CD8-positive, alpha-beta memory T cell (primary cell): ENCODE measurements around the gene DNM2. TPM values are rescaled to one million over a fixed set of nuclear protein-coding genes. Genes with fewer than 3 reads are reported as not detected.

Experiments used
- CTCF ChIA-PET: fragments of 350-600 bp; sonication (Branson Sonifier 250); formaldehyde crosslinking; loops from one replicate; lab custom pipeline; 2021; ENCODE audit warnings: antibody characterized with exemption; lab: Charles Lee
- POLR2A ChIA-PET: fragments of 350-600 bp; sonication (Branson Sonifier 250); formaldehyde crosslinking; loops from one replicate; lab custom pipeline; 2021; ENCODE audit warnings: antibody characterized with exemption; lab: Charles Lee
- DNase-seq, 5 donors: peaks; one replicate each; pipeline versions ENCODE4 v3.0.0 to v3.0.0-alpha.2; 2020 to 2022; ENCODE audit warnings: mixed read lengths in 1 of 5
- H3K27ac ChIP-seq: one replicate; pipeline ENCODE4 v1.7.0; 2013; ENCODE audit warnings: low read depth, mild to moderate bottlenecking, low read length, moderate library complexity
- H3K27me3 ChIP-seq: 2 replicates; pipeline ENCODE4 v1.7.0; 2013; ENCODE audit warnings: low read length, mild to moderate bottlenecking; ENCODE audit not compliant: insufficient read depth, poor library complexity, severe bottlenecking
- H3K36me3 ChIP-seq: 2 replicates; pipeline ENCODE4 v1.7.0; 2013; ENCODE audit warnings: mild to moderate bottlenecking, low read length, moderate library complexity; ENCODE audit not compliant: insufficient read depth
- H3K4me1 ChIP-seq: 2 replicates; pipeline ENCODE4 v1.7.0; 2013; ENCODE audit warnings: mild to moderate bottlenecking, low read length, moderate library complexity; ENCODE audit not compliant: insufficient read depth
- H3K4me3 ChIP-seq: 2 replicates; pipeline ENCODE4 v1.7.0; 2013; ENCODE audit warnings: mild to moderate bottlenecking, low read length
- H3K9me3 ChIP-seq: 2 replicates; pipeline ENCODE4 v1.7.0; 2013; ENCODE audit warnings: mild to moderate bottlenecking, low read length
- H3K27ac Mint-ChIP-seq, 8 donors: one replicate each; pipeline ENCODE4 v1.8.0; 2020 to 2021; ENCODE audit warnings: mixed read lengths in 8 of 8, mild to moderate bottlenecking in 6 of 8, inconsistent platforms in 3 of 8, moderate library complexity in 3 of 8
- H3K27me3 Mint-ChIP-seq, 2 donors: one replicate each; pipeline ENCODE4 v1.8.0; 2020 to 2021; ENCODE audit warnings: mixed read lengths in 2 of 2, mild to moderate bottlenecking in 1 of 2, moderate library complexity in 1 of 2
- H3K36me3 Mint-ChIP-seq, 3 donors: one replicate each; pipeline ENCODE4 v1.8.0; 2020 to 2021; ENCODE audit warnings: mixed read lengths in 3 of 3, inconsistent platforms in 1 of 3, mild to moderate bottlenecking in 1 of 3
- H3K4me1 Mint-ChIP-seq, 3 donors: one replicate each; pipeline ENCODE4 v1.8.0; 2020 to 2021; ENCODE audit warnings: mixed read lengths in 3 of 3, inconsistent platforms in 1 of 3, mild to moderate bottlenecking in 1 of 3
- H3K4me3 Mint-ChIP-seq, 7 donors: one replicate each; pipeline ENCODE4 v1.8.0; 2020 to 2021; ENCODE audit warnings: mixed read lengths in 7 of 7, mild to moderate bottlenecking in 6 of 7, moderate library complexity in 4 of 7, inconsistent platforms in 2 of 7
- H3K9me3 Mint-ChIP-seq, 5 donors: one replicate each; pipeline ENCODE4 v1.8.0; 2020 to 2022; ENCODE audit warnings: mixed read lengths in 5 of 5, mild to moderate bottlenecking in 3 of 5, moderate library complexity in 2 of 5, inconsistent platforms in 1 of 5
- polyA plus RNA-seq: library from polyadenylated mRNA; unstranded; fragments of 300-500 nt; fragmentation: Illumina TruSeq; gene quantifications from one replicate; pipeline ENCODE4 v1.2.3, GENCODE V29; 2021
- total RNA-seq, 2 experiments: library from RNA; stranded (reverse); gene quantifications; one replicate each; pipeline ENCODE4 v1.2.3, GENCODE V29; 2021

DNM2 gene
- total and polyA plus RNA-seq, 3 experiments from 2014 or later, result 105 to 165 (median 154) TPM

GRCh38 chr19:10788146-10788545 is 70.3 kb downstream of the DNM2 start:
- no peaks in the 10 kb centered on the region for H3K27me3 Mint-ChIP-seq
- CTCF ChIA-PET, result no interaction called here

GRCh38 chr19:10789866-10790265 is 72.0 kb downstream of the DNM2 start:
- Mint-ChIP-seq H3K27ac (no peak overlapping the region), H3K4me3 (no peak overlapping the region), H3K9me3 (no peaks in the 10 kb centered on the region), H3K27me3 (no peaks in the 10 kb centered on the region), H3K4me1 (peaks cover 0 to 6% (median 4%) of the 10 kb centered on the region in 3 donors), H3K36me3 (peaks cover 7 to 78% (median 12%) of the 10 kb centered on the region in 3 donors)
- Histone ChIP-seq H3K27ac (no peak overlapping the region), H3K4me3 (no peak overlapping the region), H3K4me1 (no peaks in the 10 kb centered on the region), H3K9me3 (no peaks in the 10 kb centered on the region), H3K36me3 (peaks cover 54% of the 10 kb centered on the region), H3K27me3 (no peaks in the 10 kb centered on the region)
- CTCF ChIA-PET, result no interaction called here
- DNase-seq, result no peak
- POLR2A ChIA-PET, result no interaction called here

More at GRCh38 chr19:10788146-10788545, 70.3 kb downstream of the DNM2 start:
- H3K36me3 Mint-ChIP-seq, result peaks cover 10 to 78% (median 12%) of the 10 kb centered on the region in 3 donors
- no peak overlapping the region for H3K27ac ChIP-seq
- H3K36me3 ChIP-seq, result peaks cover 49% of the 10 kb centered on the region
- no peak for DNase-seq
- POLR2A ChIA-PET, result no interaction called here
- H3K9me3 Mint-ChIP-seq, result no peaks in the 10 kb centered on the region
- H3K9me3 ChIP-seq, result no peaks in the 10 kb centered on the region
- peak overlapping the region in 5 of 8 donors; percentile 33 to 93 (median 79) for H3K27ac Mint-ChIP-seq
- H3K4me1 Mint-ChIP-seq, result no peaks in the 10 kb centered on the region
- no peaks in the 10 kb centered on the region for H3K27me3 ChIP-seq
- H3K4me3 Mint-ChIP-seq, result no peak overlapping the region
- no peak overlapping the region for H3K4me3 ChIP-seq
- H3K4me1 ChIP-seq, result no peaks in the 10 kb centered on the region

- H3K36me3 ChIP-seq, result peaks cover 28% of the 10 kb centered on the region
- ChIA-PET CTCF (interaction anchor here (1.3 to 1.6 kb wide), 2 partner anchors 39 to 67 kb away, joined by 4 to 6 read pairs; partner anchors contain the start of gene TMED1), POLR2A (interaction anchor here (1.0 to 2.1 kb wide), 3 partner anchors 39 to 79 kb away, joined by 3 to 10 read pairs (median 7); partner anchors contain the start of genes DNM2 and TMED1)
- Mint-ChIP-seq H3K27ac (peak overlapping the region; percentile 96 to 100 (median 99)), H3K27me3 (no peaks in the 10 kb centered on the region), H3K4me1 (peaks cover 33 to 51% (median 43%) of the 10 kb centered on the region in 3 donors), H3K9me3 (no peaks in the 10 kb centered on the region), H3K4me3 (peak overlapping the region; percentile 66 to 94 (median 87)), H3K36me3 (peaks cover 0 to 68% (median 10%) of the 10 kb centered on the region in 3 donors)
- no peaks in the 10 kb centered on the region for H3K9me3 ChIP-seq
- peak overlapping the region; percentile 78 for H3K27ac ChIP-seq
- no peak for DNase-seq
- no peaks in the 10 kb centered on the region for H3K27me3 ChIP-seq
- peak overlapping the region; percentile 26 for H3K4me3 ChIP-seq
- peaks cover 30% of the 10 kb centered on the region for H3K4me1 ChIP-seq
Observed at GRCh38 chr19:10796653-10797052, 78.8 kb downstream of the DNM2 start.

GRCh38 chr19:10797078-10797477 is 79.2 kb downstream of the DNM2 start:
- Histone ChIP-seq H3K4me3 (peak overlapping the region; percentile 26), H3K27me3 (no peaks in the 10 kb centered on the region), H3K4me1 (peaks cover 30% of the 10 kb centered on the region), H3K27ac (peak overlapping the region; percentile 78), H3K9me3 (no peaks in the 10 kb centered on the region), H3K36me3 (peaks cover 26% of the 10 kb centered on the region)
- ChIA-PET POLR2A (interaction anchor here (1.0 to 2.1 kb wide), 3 partner anchors 39 to 79 kb away, joined by 3 to 10 read pairs (median 7); partner anchors contain the start of genes DNM2 and TMED1), CTCF (interaction anchor here (1.3 kb wide), 1 partner anchor 39 kb away, joined by 6 read pairs; the partner anchor contains the start of gene TMED1)
- peak; percentile 41 to 87 (median 67) for DNase-seq
- peaks cover 33 to 51% (median 43%) of the 10 kb centered on the region in 3 donors for H3K4me1 Mint-ChIP-seq
- peaks cover 0 to 65% (median 10%) of the 10 kb centered on the region in 3 donors for H3K36me3 Mint-ChIP-seq
- no peaks in the 10 kb centered on the region for H3K9me3 Mint-ChIP-seq
- H3K4me3 Mint-ChIP-seq, result peak overlapping the region; percentile 66 to 94 (median 87)
- H3K27ac Mint-ChIP-seq, result peak overlapping the region; percentile 96 to 100 (median 99)
- no peaks in the 10 kb centered on the region for H3K27me3 Mint-ChIP-seq

- Histone ChIP-seq H3K9me3 (no peaks in the 10 kb centered on the region), H3K4me1 (peaks cover 30% of the 10 kb centered on the region), H3K36me3 (peaks cover 28% of the 10 kb centered on the region), H3K27me3 (no peaks in the 10 kb centered on the region), H3K4me3 (peak overlapping the region; percentile 38), H3K27ac (peak overlapping the region; percentile 78)
- POLR2A ChIA-PET, result interaction anchor here (2.0 to 2.1 kb wide), 2 partner anchors 38 to 80 kb away, joined by 7 to 10 read pairs; partner anchors contain the start of genes DNM2 and TMED1
- peak overlapping the region; percentile 96 to 100 (median 99) for H3K27ac Mint-ChIP-seq
- H3K27me3 Mint-ChIP-seq, result no peaks in the 10 kb centered on the region
- CTCF ChIA-PET, result interaction anchor here (1.2 kb wide), 1 partner anchor 80 kb away, joined by 3 read pairs; the partner anchor contains the start of gene DNM2
- H3K4me3 Mint-ChIP-seq, result peak overlapping the region; percentile 66 to 94 (median 87)
- H3K9me3 Mint-ChIP-seq, result no peaks in the 10 kb centered on the region
- H3K36me3 Mint-ChIP-seq, result peaks cover 0 to 69% (median 10%) of the 10 kb centered on the region in 3 donors
- peaks cover 33 to 51% (median 43%) of the 10 kb centered on the region in 3 donors for H3K4me1 Mint-ChIP-seq
- peak; percentile 71 to 94 (median 87) for DNase-seq
Observed at GRCh38 chr19:10797541-10798256, 79.8 kb downstream of the DNM2 start.

- peaks cover 28% of the 10 kb centered on the region for H3K36me3 ChIP-seq
- Mint-ChIP-seq H3K4me1 (peaks cover 30 to 43% (median 37%) of the 10 kb centered on the region in 3 donors), H3K36me3 (peaks cover 6 to 71% (median 11%) of the 10 kb centered on the region in 3 donors), H3K27me3 (no peaks in the 10 kb centered on the region), H3K27ac (peak overlapping the region in 4 of 8 donors; percentile 33 to 99 (median 92)), H3K9me3 (no peaks in the 10 kb centered on the region), H3K4me3 (no peak overlapping the region)
- H3K4me3 ChIP-seq, result no peak overlapping the region
- CTCF ChIA-PET, result interaction anchor here (1.3 kb wide), 1 partner anchor 83 kb away, joined by 5 read pairs; the partner anchor contains the start of gene DNM2
- peaks cover 30% of the 10 kb centered on the region for H3K4me1 ChIP-seq
- no peaks in the 10 kb centered on the region for H3K9me3 ChIP-seq
- POLR2A ChIA-PET, result no interaction called here
- no peak for DNase-seq
- no peaks in the 10 kb centered on the region for H3K27me3 ChIP-seq
- H3K27ac ChIP-seq, result peak overlapping the region; percentile 22
Observed at GRCh38 chr19:10800488-10800887, 82.6 kb downstream of the DNM2 start.

- Histone ChIP-seq H3K9me3 (no peaks in the 10 kb centered on the region), H3K4me3 (no peak overlapping the region), H3K27me3 (no peaks in the 10 kb centered on the region), H3K4me1 (peaks cover 15% of the 10 kb centered on the region), H3K27ac (no peak overlapping the region), H3K36me3 (peaks cover 24% of the 10 kb centered on the region)
- Mint-ChIP-seq H3K27me3 (no peaks in the 10 kb centered on the region), H3K9me3 (no peaks in the 10 kb centered on the region), H3K27ac (peak overlapping the region in 2 of 8 donors; percentile 6 to 70), H3K4me3 (no peak overlapping the region), H3K36me3 (peaks cover 6 to 70% (median 9%) of the 10 kb centered on the region in 3 donors), H3K4me1 (peaks cover 22 to 28% (median 25%) of the 10 kb centered on the region in 3 donors)
- ChIA-PET CTCF (no interaction called here), POLR2A (interaction anchor here (0.5 kb wide), 1 partner anchor 37 kb away, joined by 3 read pairs; no protein-coding TSS in a partner anchor)
- DNase-seq, result no peak
Observed at GRCh38 chr19:10802479-10802878, 84.6 kb downstream of the DNM2 start.
